Heart left ventricle (tissue), 13 donors: ENCODE results near the gene SLFN12L.

Source experiments
- POLR2A ChIP-seq, 2 donors: fragments of 450-650 bp; IDR thresholded peaks; one replicate each; pipeline ENCODE4 v1.6.1; 2017; ENCODE audit warnings: antibody characterized with exemption in 2 of 2, mild to moderate bottlenecking in 2 of 2, moderate library complexity in 2 of 2
- TF ChIP-seq, protein P1 (sequence below), 12 donors: fragments of 200-600 bp; sonication (generic) in 4 of 12; IDR thresholded peaks; one replicate each; pipeline versions ENCODE4 v1.5.0 to v1.8.0; 2018 to 2022; ENCODE audit warnings: antibody characterized with exemption in 12 of 12, mild to moderate bottlenecking in 5 of 12
- donor health status: ischemic (EF 13 %, LVEDD 7.1; RV severe dilation, severe dysfunction).
- donor health status: DM: no; HTN: yes; CAD: no.
- donor health status: DM: no; HTN: no; CAD: no.
- donor health status: ischemic (EF 25% LVEDD 6.9; RV normal size, moderate dysfunction).
- donor health status: ischemic (EF 25% LVEDD 5.7; RV mildly dilated, moderate dysfunction).
- donor health status: ischemic (EF 35%, LVEDD 5.7; RV mildly dilated, moderate dysfunction).
- donor health status: nonischemic (EF 11% LVEDD 7.7; RV severe dilation, severe dysfunction).
- donor health status: DM: yes; HTN: yes; CAD: no.
- donor health status: PGD.
- donor health status: ischemic (EF 29% LVEDD 5.4; RV normal size, mild dysfunction).
- donor health status: nonischemic (EF 23%, LVEDD 6.1; RV moderate dilation, normal function).

DNA sequence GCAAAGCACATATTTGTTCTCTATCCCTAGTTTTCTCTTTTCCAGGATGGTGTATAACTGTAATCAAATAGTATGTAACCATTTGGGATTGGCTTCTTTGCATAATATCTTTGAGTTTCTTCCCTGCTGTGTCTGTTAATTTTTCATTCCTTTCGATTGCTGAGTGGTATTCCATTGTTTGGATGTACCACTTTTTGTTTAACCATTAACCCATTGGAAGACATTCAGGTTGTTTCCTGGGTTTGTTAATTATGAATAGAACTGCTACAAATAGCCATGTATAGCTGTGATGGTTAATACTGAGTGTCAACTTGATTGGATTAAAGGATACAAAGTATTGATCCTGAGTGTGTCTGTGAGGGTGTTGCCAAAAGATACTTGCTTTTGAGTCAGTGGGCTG lies 84.3 kb downstream of the SLFN12L start:
- TF ChIP-seq, protein P1, sequence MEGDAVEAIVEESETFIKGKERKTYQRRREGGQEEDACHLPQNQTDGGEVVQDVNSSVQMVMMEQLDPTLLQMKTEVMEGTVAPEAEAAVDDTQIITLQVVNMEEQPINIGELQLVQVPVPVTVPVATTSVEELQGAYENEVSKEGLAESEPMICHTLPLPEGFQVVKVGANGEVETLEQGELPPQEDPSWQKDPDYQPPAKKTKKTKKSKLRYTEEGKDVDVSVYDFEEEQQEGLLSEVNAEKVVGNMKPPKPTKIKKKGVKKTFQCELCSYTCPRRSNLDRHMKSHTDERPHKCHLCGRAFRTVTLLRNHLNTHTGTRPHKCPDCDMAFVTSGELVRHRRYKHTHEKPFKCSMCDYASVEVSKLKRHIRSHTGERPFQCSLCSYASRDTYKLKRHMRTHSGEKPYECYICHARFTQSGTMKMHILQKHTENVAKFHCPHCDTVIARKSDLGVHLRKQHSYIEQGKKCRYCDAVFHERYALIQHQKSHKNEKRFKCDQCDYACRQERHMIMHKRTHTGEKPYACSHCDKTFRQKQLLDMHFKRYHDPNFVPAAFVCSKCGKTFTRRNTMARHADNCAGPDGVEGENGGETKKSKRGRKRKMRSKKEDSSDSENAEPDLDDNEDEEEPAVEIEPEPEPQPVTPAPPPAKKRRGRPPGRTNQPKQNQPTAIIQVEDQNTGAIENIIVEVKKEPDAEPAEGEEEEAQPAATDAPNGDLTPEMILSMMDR (IDR thresholded peaks at IDR 0.05): no peak
- TF ChIP-seq POLR2A (IDR thresholded peaks at IDR 0.05): no peak
